ENCODE data around the gene ZNF837. TPM values are rescaled to one million over a fixed set of nuclear protein-coding genes. Genes with fewer than 3 reads are reported as not detected.

ZNF837 gene
- total RNA-seq, 2 experiments from 2014 or later: 2.0 to 2.5 TPM

- ChIA-PET POLR2A (interaction anchor here (0.5 kb wide), 1 partner anchor 19 kb away, joined by 3 read pairs; no protein-coding TSS in a partner anchor), CTCF (no interaction called here)
- no peak overlapping the region for H3K27ac Mint-ChIP-seq
- peaks cover 7% of the 10 kb centered on the region for H3K36me3 Mint-ChIP-seq (ENCODE audit: low read depth)
- H3K4me3 Mint-ChIP-seq: peak overlapping the region; percentile 87
- no peak for ATAC-seq
- intact Hi-C loops (cut with DNase I, micrococcal nuclease): no loop called here
- H3K4me1 Mint-ChIP-seq: peaks cover 16% of the 10 kb centered on the region
- H3K27me3 Mint-ChIP-seq: peaks cover 10% of the 10 kb centered on the region
- no peaks in the 10 kb centered on the region for H3K9me3 Mint-ChIP-seq (ENCODE audit: low read depth)
- no peak for DNase-seq
Measured at GRCh38 chr19:58345558-58345957, 35.3 kb downstream of the ZNF837 start.

DNA sequence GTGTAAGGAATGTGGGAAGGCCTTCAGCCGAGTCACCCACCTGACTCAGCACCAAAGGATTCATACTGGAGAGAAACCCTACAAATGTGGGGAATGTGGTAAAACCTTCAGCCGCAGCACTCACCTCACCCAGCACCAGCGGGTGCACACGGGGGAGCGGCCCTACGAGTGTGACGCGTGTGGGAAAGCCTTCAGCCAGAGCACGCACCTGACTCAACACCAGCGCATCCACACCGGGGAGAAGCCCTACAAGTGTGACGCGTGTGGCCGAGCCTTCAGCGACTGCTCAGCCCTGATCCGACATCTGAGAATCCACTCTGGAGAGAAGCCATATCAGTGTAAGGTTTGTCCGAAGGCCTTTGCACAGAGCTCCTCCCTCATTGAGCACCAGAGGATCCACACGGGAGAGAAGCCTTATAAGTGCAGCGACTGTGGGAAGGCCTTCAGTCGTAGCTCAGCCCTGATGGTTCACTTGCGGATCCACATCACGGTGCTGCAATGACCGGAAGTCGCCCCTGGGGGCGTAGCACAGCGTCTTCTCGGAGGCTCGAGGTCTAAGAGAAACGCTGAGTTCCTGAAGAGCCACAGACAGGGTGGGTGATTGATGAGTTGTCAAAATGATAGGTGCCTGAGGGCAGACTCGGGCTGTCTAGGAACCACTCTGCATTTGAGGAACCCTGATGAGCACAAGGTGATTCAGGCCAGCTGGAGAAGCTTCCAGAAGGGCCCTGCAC, 41.8 kb downstream of the ZNF837 start:
- peaks cover 39% of the 10 kb centered on the region for H3K36me3 Mint-ChIP-seq (ENCODE audit: low read depth)
- no peaks in the 10 kb centered on the region for H3K9me3 Mint-ChIP-seq (ENCODE audit: low read depth)
- no peak overlapping the region for H3K27ac Mint-ChIP-seq
- no peaks in the 10 kb centered on the region for H3K27me3 Mint-ChIP-seq
- ChIA-PET POLR2A (no interaction called here), CTCF (interaction anchor here (1.1 kb wide), 1 partner anchor 9 kb away, joined by 3 read pairs; no protein-coding TSS in a partner anchor)
- H3K4me3 Mint-ChIP-seq: no peak overlapping the region
- ATAC-seq: no peak
- H3K4me1 Mint-ChIP-seq: no peaks in the 10 kb centered on the region
- intact Hi-C loops (cut with DNase I, micrococcal nuclease): no loop called here
- DNase-seq: no peak

- Mint-ChIP-seq H3K9me3 (ENCODE audit: low read depth) (no peaks in the 10 kb centered on the region), H3K4me1 (no peaks in the 10 kb centered on the region), H3K36me3 (ENCODE audit: low read depth) (peaks cover 41% of the 10 kb centered on the region), H3K4me3 (no peak overlapping the region), H3K27ac (no peak overlapping the region), H3K27me3 (no peaks in the 10 kb centered on the region)
- ChIA-PET CTCF (no interaction called here), POLR2A (no interaction called here)
- intact Hi-C loops (cut with DNase I, micrococcal nuclease): no loop called here
- no peak for ATAC-seq
- no peak for DNase-seq
Measured at GRCh38 chr19:58338336-58338735, 42.5 kb downstream of the ZNF837 start.

DNA sequence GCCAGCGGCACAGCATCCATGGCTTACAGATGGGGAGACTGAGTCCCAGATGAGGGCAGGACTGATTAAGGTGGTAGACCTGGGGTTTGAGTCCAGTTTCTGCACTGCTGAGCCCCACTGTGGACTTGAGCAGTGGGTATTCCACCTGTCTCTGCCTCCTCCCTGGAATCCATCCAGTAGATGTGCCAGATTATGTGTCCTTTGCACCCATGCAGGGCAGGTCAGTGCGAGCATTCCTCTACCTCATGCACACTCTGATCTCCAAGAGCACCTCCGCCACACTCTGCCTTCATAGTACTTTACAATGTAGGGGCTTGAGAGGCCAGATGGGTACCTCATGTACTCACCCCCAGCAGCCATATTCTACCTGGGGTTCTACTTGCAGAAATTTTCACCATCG, 44.0 kb downstream of the ZNF837 start:
- no peaks in the 10 kb centered on the region for H3K9me3 Mint-ChIP-seq (ENCODE audit: low read depth)
- H3K27ac Mint-ChIP-seq: no peak overlapping the region
- no peaks in the 10 kb centered on the region for H3K4me1 Mint-ChIP-seq
- H3K27me3 Mint-ChIP-seq: no peaks in the 10 kb centered on the region
- intact Hi-C loops (cut with DNase I, micrococcal nuclease): no loop called here
- no peak overlapping the region for H3K4me3 Mint-ChIP-seq
- CTCF ChIA-PET: interaction anchor here (0.7 kb wide), 1 partner anchor 118 kb away, joined by 4 read pairs; no protein-coding TSS in a partner anchor
- ATAC-seq (no peak), DNase-seq (no peak)
- POLR2A ChIA-PET: no interaction called here
- peaks cover 41% of the 10 kb centered on the region for H3K36me3 Mint-ChIP-seq (ENCODE audit: low read depth)

GRCh38 chr19:58336216-58336615, 44.6 kb downstream of the ZNF837 start:
- no peak overlapping the region for H3K27ac Mint-ChIP-seq
- peaks cover 39% of the 10 kb centered on the region for H3K36me3 Mint-ChIP-seq (ENCODE audit: low read depth)
- H3K4me1 Mint-ChIP-seq: no peaks in the 10 kb centered on the region
- intact Hi-C loops (cut with DNase I, micrococcal nuclease): no loop called here
- ChIA-PET CTCF (interaction anchor here (0.7 kb wide), 1 partner anchor 118 kb away, joined by 4 read pairs; no protein-coding TSS in a partner anchor), POLR2A (no interaction called here)
- H3K9me3 Mint-ChIP-seq (ENCODE audit: low read depth): no peaks in the 10 kb centered on the region
- no peak for ATAC-seq
- no peaks in the 10 kb centered on the region for H3K27me3 Mint-ChIP-seq
- H3K4me3 Mint-ChIP-seq: no peak overlapping the region
- no peak for DNase-seq

DNA sequence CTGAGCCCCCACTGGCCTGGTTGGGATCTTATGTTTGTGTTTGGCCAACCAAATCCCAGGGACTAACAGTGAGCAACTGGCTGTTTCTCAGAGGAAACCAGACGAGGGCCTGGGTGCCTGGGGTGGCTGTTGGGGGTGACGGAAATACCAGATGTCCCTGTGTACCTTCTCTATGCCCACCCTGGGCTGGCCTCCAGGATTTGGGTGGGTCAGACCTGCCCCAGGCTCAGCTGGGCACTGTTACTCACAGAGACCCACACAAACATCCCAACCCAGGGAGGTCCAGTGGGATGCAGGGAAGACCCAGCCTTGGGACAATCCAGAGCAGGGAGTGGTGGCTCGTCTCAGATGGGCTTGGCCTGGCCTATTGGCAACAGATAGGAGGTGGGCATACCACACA, 45.2 kb downstream of the ZNF837 start:
- Mint-ChIP-seq H3K9me3 (ENCODE audit: low read depth) (no peaks in the 10 kb centered on the region), H3K4me1 (no peaks in the 10 kb centered on the region), H3K27me3 (no peaks in the 10 kb centered on the region), H3K36me3 (ENCODE audit: low read depth) (peaks cover 38% of the 10 kb centered on the region), H3K27ac (no peak overlapping the region), H3K4me3 (no peak overlapping the region)
- POLR2A ChIA-PET: no interaction called here
- ATAC-seq: no peak
- CTCF ChIA-PET: interaction anchor here (0.8 kb wide), 1 partner anchor 24 kb away, joined by 3 read pairs; no protein-coding TSS in a partner anchor
- no peak for DNase-seq
- intact Hi-C loops (cut with DNase I, micrococcal nuclease): no loop called here

DNA sequence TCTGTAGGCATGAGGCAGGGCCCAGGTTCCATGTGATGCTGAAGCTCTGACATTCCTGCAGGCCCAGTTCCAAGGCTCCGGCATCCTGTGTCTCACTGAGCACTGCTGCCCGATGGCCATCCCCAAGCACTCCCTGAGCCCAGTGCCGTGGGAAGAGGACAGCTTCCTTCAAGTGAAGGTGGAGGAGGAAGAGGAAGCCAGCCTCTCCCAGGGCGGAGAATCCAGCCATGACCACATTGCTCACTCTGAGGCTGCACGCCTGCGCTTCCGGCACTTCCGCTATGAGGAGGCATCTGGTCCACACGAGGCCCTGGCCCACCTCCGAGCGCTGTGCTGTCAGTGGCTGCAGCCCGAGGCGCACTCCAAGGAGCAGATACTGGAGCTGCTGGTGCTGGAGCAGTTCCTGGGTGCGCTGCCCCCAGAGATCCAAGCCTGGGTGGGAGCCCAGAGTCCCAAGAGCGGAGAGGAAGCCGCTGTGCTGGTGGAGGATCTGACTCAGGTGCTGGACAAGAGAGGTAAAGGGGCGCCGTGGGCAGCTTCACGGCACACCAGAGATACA, 46.1 kb downstream of the ZNF837 start:
- no peaks in the 10 kb centered on the region for H3K27me3 Mint-ChIP-seq
- H3K4me1 Mint-ChIP-seq: no peaks in the 10 kb centered on the region
- ATAC-seq: no peak
- CTCF ChIA-PET: interaction anchor here (0.8 kb wide), 2 partner anchors 12 to 23 kb away, joined by 3 read pairs; no protein-coding TSS in a partner anchor
- no peak overlapping the region for H3K27ac Mint-ChIP-seq
- DNase-seq: no peak
- H3K9me3 Mint-ChIP-seq (ENCODE audit: low read depth): no peaks in the 10 kb centered on the region
- H3K4me3 Mint-ChIP-seq: no peak overlapping the region
- H3K36me3 Mint-ChIP-seq (ENCODE audit: low read depth): peaks cover 34% of the 10 kb centered on the region
- POLR2A ChIA-PET: no interaction called here
- intact Hi-C loops (cut with DNase I, micrococcal nuclease): no loop called here

GRCh38 chr19:58332697-58333096, 48.1 kb downstream of the ZNF837 start:
- Mint-ChIP-seq H3K27me3 (no peaks in the 10 kb centered on the region), H3K9me3 (ENCODE audit: low read depth) (no peaks in the 10 kb centered on the region), H3K4me3 (no peak overlapping the region), H3K36me3 (ENCODE audit: low read depth) (peaks cover 18% of the 10 kb centered on the region), H3K27ac (no peak overlapping the region), H3K4me1 (peaks cover 4% of the 10 kb centered on the region)
- ChIA-PET POLR2A (no interaction called here), CTCF (interaction anchor here (0.5 to 1.7 kb wide), 2 partner anchors 24 to 100 kb away, joined by 3 to 5 read pairs; no protein-coding TSS in a partner anchor)
- intact Hi-C loops (cut with DNase I, micrococcal nuclease): no loop called here
- DNase-seq: no peak
- no peak for ATAC-seq

DNA sequence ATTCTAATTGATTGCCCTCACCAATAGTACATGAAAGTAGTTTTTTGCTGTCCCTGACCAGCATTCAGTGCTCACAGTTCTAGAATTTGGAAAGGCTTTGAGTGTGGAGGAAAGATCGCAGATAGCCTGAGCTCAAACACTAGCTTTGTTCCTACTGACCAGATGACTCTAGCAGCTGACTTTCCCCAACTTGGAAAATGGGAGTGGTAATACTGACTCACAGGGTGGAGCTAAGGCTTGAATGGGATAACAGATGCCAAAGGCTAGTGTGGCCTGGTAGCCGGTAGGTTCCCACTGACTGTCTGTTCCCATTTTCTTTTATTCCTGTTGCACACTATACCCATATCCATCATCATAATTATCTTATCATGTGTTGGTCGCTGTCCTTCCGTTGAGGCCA, 50.4 kb downstream of the ZNF837 start:
- POLR2A ChIA-PET: no interaction called here
- CTCF ChIA-PET: interaction anchor here (1.4 to 1.8 kb wide), 2 partner anchors 16 to 169 kb away, joined by 5 to 6 read pairs; no protein-coding TSS in a partner anchor
- intact Hi-C loops (cut with DNase I, micrococcal nuclease): no loop called here

DNA sequence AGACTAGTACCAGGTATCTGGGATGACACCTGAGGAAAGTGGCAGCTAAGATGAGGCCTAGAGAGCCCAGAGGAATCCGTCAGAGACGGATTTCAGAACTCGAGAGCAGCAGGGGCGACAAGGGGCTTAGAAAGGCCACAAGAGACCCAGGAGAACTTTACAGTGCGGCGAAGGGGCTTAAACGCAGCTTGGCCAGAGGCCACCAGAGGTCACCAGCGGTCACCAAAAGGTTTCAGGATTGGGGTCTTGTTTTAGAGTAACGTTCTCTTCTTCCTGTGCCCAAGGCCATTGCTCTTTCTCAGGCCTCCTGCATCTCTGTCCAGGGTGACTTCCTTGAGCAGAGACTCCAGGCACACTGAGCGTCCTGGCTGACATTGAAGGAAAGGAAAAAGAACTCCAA, 51.8 kb downstream of the ZNF837 start:
- no peak for ATAC-seq
- peaks cover 2% of the 10 kb centered on the region for H3K36me3 Mint-ChIP-seq (ENCODE audit: low read depth)
- DNase-seq: no peak

More for the DNA sequence above, 50.4 kb downstream of the ZNF837 start:
- Mint-ChIP-seq H3K36me3 (ENCODE audit: low read depth) (peaks cover 12% of the 10 kb centered on the region), H3K27ac (no peak overlapping the region), H3K27me3 (no peaks in the 10 kb centered on the region), H3K4me1 (peaks cover 4% of the 10 kb centered on the region), H3K4me3 (no peak overlapping the region), H3K9me3 (ENCODE audit: low read depth) (no peaks in the 10 kb centered on the region)
- ATAC-seq (no peak), DNase-seq (no peak)

DNA sequence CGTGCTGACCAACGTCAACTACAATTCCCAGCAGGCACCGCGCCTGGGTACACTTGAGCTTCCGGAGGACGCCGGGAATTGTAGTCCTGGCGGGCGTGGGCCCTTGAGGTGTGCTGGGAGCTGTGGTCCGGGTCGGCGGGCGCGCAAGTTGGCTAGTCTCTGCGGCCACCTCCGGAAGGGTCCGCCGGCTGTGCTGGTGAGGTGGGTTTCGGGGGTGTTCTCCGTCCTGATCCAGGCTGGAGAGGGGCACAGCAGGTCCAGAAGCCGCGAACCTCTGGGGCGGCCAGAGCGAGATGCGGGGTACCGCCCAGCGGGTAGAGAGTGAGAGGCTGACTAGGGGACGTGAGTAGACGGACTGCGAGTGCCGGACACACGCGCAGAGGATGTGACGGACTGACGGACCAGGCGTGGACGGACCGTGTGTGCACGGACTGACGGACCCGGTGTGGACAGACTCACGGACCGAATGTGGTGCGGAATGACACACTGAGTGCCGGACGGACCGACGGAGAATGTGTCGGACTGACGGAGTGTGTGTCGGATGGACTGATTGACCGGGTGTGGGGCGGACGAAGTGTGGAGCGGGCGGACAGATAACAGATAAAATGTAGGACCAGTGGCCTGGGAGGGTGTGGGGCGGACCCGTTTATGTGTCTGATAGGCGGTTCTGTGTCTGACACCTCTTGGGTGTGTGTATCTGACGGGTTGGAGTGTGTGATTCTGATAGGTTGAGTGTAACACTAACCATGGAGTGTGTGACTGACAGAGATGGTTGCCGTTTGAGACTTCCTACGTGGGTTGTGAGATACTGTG, 53.7 kb downstream of the ZNF837 start, which contains the start of gene ZSCAN22:
Gene ZSCAN22, plus strand, starts transcription at position 81 of the 813 bp plus-strand sequence. CDS start 7,809 bp downstream, outside the sequence.
- H3K4me3 Mint-ChIP-seq: no peak within 1 kb of the TSS
- intact Hi-C loops (cut with DNase I, micrococcal nuclease): loop anchor here (1.0 to 2.0 kb wide), 18 partner anchors 20 to 248 kb away; partner anchors contain the start of genes ERVK3-1 (in 2 of the 2), ZNF497 (in 2 of the 2), ZNF8 (in 2 of the 2) and ZNF837 (in 2 of the 2)
- CTCF ChIA-PET: interaction anchor here (1.3 kb wide), 1 partner anchor 18 kb away, joined by 4 read pairs; no protein-coding TSS in a partner anchor
- DNase-seq: peak; percentile 96
- no peaks in the 10 kb centered on the region for H3K27me3 Mint-ChIP-seq
- no peaks in the 10 kb centered on the region for H3K36me3 Mint-ChIP-seq (ENCODE audit: low read depth)
- peak; percentile 91 for ATAC-seq
- POLR2A ChIA-PET: interaction anchor here (1.1 kb wide), 1 partner anchor 192 kb away, joined by 6 read pairs; the partner anchor contains the start of gene ZBTB45
- H3K4me1 Mint-ChIP-seq: peaks cover 4% of the 10 kb centered on the region
- no peak within 1 kb of the TSS for H3K27ac Mint-ChIP-seq
- H3K9me3 Mint-ChIP-seq (ENCODE audit: low read depth): no peaks in the 10 kb centered on the region

More for the DNA sequence above, 51.8 kb downstream of the ZNF837 start:
- intact Hi-C loops (cut with DNase I, micrococcal nuclease): no loop called here
- no peak overlapping the region for H3K27ac Mint-ChIP-seq
- H3K4me3 Mint-ChIP-seq: no peak overlapping the region
- H3K9me3 Mint-ChIP-seq (ENCODE audit: low read depth): no peaks in the 10 kb centered on the region
- H3K4me1 Mint-ChIP-seq: peaks cover 4% of the 10 kb centered on the region
- ChIA-PET CTCF (no interaction called here), POLR2A (no interaction called here)
- no peaks in the 10 kb centered on the region for H3K27me3 Mint-ChIP-seq

Data from activated CD4-positive, alpha-beta T cell treated with anti-CD3 and anti-CD28 coated beads for 36 hours (primary cell).